Heart left ventricle (tissue), 13 donors: ENCODE results near the gene SPON2.

Source experiments
- CTCF ChIP-seq, 12 donors: fragments of 200-600 bp; sonication (generic) in 4 of 12; IDR thresholded peaks; one replicate each; pipeline versions ENCODE4 v1.5.0 to v1.8.0; 2018 to 2022; ENCODE audit warnings: antibody characterized with exemption in 12 of 12, mild to moderate bottlenecking in 5 of 12
- POLR2A ChIP-seq, 2 donors: fragments of 450-650 bp; IDR thresholded peaks; one replicate each; pipeline ENCODE4 v1.6.1; 2017; ENCODE audit warnings: antibody characterized with exemption in 2 of 2, mild to moderate bottlenecking in 2 of 2, moderate library complexity in 2 of 2
- donor health status: ischemic (EF 13 %, LVEDD 7.1; RV severe dilation, severe dysfunction).
- donor health status: DM: no; HTN: yes; CAD: no.
- donor health status: DM: no; HTN: no; CAD: no.
- donor health status: ischemic (EF 25% LVEDD 6.9; RV normal size, moderate dysfunction).
- donor health status: ischemic (EF 25% LVEDD 5.7; RV mildly dilated, moderate dysfunction).
- donor health status: ischemic (EF 35%, LVEDD 5.7; RV mildly dilated, moderate dysfunction).
- donor health status: nonischemic (EF 11% LVEDD 7.7; RV severe dilation, severe dysfunction).
- donor health status: DM: yes; HTN: yes; CAD: no.
- donor health status: PGD.
- donor health status: ischemic (EF 29% LVEDD 5.4; RV normal size, mild dysfunction).
- donor health status: nonischemic (EF 23%, LVEDD 6.1; RV moderate dilation, normal function).

- TF ChIP-seq CTCF (IDR thresholded peaks at IDR 0.05) = no peak
- TF ChIP-seq POLR2A (IDR thresholded peaks at IDR 0.05) = no peak
These were observed 5.1 kb upstream of the SPON2 start for GRCh38 chr4:1177274-1178141.
